ENCODE measurements around the gene ATXN2L.
"Not testable (repeated sequence)": the region's sequence is repeated elsewhere in the genome, so short reads cannot be mapped to it uniquely, and the experiment has no call there.

ATXN2L gene

DNA sequence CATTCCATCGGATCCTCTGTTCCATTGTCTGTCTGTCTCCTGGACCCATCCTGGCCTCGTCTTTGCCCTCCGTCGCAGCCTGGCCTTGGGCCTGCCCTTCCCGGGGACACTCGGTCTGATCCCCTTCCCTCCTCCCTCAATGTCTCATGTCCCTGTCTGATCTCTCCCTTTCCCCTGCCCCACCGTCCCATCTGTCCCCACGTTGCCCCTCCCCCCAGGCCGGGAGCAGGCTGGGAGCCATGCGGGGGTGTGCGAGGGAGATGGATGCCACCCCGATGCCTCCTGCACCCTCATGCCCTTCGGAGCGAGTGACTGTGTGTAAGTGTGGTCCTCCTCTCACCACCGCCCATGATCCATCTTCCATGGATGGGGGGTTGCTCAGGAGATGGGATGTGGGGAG, 50.2 kb downstream of the ATXN2L start:
- no peak for DNase-seq (ENCODE audit: low spot score)

DNA sequence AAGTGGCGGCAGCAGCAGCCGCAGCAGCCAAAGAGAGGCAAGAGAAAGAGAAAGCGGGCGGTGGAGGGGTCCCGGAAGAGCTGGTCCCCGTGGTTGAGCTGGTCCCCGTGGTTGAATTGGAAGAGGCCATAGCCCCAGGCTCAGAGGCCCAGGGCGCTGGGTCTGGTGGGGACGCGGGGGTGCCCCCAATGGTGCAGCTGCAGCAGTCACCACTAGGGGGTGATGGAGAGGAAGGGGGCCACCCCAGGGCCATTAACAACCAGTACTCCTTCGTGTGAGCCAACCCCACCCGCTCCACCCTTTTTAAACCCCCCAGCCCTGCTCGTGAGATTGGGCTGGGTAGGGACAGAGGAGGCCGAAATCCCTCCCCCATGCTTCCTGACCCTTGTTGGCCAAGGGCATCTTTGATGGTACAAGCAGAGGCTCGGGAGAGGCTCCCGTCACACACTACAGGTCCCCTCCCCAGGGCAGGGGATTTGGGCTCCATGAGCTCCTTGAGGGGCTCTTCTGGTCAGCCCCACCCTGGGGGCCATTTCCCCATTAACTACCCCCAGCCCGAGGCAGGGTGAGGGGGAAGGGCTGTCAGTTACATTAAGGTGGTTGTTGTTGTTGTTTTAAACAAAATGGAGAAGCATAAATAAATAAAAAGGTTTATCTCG, 50.9 kb downstream of the ATXN2L start:
- DNase-seq (ENCODE audit: low spot score) = no peak

DNA sequence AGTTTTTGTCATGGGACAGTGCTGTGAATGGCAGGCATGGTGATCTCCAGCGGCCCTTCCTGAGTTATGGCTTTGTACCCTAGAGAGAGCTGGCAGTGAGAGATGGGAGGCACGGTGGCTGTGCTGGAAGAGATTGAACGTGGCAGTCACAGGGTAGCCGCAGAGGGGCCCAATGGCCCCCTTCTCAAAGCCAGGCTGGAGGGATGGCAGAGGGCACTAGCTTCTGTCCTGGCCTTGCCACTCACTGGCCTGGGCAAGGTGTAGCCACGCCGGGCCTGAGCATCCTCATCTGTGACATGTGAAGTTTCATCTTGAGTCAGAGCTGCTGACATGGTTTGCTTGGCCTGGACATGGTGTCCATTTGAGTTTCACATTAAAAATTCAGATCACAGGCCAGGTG, 51.6 kb downstream of the ATXN2L start:
- no peak for DNase-seq (ENCODE audit: low spot score)

DNA sequence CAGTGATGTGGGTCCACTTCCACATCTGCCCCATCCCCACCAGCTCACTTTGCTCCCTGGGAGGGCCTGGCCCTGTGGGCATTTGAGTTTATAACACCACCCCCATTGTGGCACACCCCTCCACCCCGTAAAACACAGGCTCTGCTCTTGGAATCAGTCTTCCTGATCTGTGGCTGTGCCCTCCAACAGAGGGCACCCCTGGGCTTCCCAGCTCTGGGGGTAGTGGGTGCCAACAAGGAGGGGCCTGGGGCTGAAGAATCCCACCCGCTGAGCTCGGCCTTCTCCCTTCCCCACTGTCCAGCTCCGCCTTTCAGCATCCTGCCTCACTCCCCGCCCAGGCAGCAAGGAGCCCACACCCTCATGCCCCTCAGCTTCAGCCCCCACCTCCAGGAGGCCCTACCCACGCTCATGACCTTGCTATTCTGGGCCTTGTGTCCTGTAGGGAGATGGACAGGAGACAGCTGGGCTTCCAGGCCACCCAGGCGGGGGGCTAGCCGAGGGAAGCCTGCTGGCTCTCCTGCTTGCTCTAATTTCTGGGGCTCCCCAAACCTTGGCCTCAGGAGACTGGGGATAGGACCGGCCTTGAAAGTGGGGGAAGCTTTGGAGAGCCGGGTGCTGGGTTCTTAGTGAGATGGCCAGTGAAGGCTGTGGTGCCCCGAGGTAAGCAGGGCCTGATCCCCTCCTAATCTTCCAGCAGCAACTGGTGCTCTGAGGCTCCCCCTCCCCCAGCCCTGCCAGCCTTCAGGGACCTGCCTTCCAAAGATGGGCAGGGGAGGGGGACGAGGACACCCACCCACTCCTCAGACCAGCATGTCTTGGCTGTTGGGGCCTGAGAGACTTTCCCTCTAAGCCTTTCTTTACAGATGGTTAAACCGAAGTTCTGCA, 52.6 kb downstream of the ATXN2L start:
- no peak for DNase-seq (ENCODE audit: low spot score)

DNA sequence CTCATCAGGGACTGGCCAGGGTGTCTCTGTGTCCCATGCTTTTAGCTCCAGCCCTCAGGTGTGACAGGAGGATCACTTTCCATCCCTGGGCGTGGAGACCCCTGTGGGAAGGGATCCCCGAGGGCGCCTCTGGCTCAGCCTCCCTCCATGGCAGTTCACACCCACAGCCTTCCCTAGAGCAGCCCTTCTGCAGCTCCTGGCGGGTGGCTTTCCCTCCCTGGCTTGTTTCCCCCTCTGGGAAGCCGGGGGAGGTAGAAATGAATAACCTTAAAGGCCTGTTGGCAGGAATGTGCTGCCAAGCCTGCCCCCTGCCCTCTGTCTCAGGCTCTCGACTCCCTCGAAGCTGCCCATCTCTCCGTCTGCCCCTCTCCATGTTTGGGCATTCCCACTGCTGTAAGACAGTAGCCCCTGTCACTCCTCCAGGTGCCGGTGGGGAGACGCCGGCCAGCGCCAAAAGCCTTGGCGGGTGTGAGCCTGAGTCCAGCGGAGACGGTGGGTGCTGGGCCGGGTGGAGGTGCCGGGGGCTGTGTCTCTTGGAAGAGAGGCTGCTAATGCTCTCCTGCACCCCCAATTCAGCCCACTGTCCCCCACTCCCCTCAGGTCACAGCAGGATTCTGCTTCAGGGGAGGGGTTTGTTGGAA, 53.3 kb downstream of the ATXN2L start:
- no peak for DNase-seq (ENCODE audit: low spot score)

DNA sequence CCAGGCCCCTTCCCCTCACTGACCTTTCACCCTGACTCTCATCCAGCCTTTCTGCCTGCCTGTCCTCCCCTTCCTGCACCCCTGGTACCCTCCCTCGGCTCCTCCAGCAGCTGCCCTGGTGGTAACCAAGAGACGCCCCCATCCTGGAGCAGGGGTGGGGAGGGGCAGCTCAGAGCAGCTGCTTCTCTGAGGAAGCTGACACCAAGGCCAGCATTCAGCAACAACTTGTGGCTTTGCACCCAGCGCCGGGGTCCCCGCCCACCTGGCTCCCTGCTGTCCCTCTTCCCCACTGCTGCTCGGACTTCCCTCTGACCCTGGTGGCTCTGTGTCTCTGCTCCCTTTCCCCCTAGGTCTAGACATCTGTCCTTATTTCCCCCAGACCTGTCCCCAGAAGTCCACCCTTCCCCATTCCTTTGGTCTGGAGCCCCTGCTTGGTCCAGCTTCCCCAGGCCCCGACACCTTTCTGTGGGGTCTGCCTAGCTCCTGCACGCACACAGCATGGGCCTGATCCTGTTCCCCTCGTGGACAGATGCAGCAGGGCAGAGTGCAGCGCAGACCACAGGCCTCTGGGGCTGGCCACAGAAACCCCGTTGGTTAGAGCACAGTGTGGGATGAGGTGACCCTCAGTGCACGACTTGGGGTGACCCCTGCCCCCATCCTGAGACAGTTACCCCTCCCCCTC, 54.3 kb downstream of the ATXN2L start:
- DNase-seq (ENCODE audit: low spot score) = no peak

DNA sequence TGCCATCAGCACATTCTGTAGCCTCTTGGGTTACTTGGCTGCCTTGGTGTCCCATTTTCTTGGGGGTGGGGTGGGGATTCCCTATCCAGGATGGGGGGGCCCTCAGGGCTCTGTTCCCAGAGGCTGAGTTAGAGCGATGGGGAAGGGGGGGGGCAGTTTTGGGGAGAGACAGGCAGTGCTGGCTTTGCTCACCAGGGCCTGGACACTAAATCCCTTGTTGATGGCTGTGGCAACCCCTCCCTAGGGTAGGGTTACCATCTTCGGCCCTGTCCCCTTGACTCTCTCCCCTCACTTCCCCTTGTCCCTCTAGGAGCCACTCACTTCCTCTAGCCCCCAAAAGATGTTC, 54.8 kb downstream of the ATXN2L start:
- DNase-seq (ENCODE audit: low spot score) = no peak

DNA sequence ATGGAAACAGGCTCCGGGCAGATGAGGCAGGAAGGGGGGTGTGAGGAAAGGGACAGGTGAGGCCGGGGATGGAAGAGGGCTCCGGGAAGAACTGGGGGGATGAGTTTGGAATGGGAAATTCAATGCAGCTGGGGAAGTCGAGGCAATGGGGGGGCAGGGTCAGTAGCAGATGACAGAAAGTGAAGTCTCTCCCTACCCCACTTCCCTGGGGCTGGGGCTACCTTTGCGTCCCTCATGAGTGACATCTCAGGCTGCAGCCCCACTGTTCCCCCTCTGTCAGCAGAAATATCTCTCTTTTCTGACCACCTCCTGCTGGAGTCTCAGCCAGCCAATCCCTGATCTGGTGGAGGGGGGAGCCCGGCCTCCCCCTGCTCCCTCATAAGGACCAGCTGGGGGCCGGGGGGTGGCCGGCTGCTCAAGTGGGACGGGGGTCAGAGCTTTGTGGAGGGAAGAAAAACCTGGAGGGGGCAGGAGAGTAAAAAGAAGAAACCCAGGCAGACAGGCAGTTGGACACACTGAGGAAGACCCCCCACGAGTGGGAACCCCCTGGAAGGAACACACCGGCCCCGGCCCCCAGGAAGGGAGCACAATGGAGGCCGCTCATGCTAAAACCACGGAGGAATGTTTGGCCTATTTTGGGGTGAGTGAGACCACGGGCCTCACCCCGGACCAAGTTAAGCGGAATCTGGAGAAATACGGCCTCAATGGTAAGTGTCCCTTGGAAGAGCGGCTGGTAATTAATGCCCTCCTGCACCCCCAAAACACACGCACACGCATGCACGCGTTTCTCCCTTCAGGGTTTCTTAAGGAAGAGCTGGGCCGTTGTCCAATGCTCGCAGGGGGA, 55.5 kb downstream of the ATXN2L start, which contains the start of gene ATP2A1:
TSS of gene ATP2A1 (plus strand) at position 406 of the 844 bp plus-strand sequence. CDS start at position 590, 184 bp downstream.
- no peak for DNase-seq (ENCODE audit: low spot score)

DNA sequence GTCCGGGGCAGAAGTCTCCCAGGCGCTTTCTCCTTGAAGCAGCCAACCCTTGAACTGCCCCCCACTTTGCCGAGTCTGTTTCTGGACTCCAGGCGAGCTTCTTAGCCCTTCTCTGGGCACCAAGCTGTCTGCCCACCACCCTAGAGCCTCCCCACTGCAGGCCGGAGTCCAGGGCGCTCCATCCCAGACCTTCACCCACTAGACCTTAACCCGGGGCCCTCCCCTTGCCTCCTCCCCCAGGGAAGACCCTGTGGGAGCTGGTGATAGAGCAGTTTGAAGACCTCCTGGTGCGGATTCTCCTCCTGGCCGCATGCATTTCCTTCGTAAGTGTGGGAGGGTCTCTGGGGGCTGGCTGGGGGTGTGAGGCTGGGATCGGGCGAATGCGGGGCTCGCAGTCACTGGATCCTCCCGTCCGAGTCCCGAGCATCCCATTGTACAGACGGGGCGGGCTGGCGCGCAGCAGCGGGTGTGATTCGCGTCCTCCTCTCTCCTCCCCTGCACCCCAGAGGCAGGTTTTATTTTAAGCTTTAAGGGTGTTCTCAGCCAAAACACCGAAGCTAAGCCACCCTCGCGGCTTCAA, 56.6 kb downstream of the ATXN2L start:
- DNase-seq (ENCODE audit: low spot score) = no peak

DNA sequence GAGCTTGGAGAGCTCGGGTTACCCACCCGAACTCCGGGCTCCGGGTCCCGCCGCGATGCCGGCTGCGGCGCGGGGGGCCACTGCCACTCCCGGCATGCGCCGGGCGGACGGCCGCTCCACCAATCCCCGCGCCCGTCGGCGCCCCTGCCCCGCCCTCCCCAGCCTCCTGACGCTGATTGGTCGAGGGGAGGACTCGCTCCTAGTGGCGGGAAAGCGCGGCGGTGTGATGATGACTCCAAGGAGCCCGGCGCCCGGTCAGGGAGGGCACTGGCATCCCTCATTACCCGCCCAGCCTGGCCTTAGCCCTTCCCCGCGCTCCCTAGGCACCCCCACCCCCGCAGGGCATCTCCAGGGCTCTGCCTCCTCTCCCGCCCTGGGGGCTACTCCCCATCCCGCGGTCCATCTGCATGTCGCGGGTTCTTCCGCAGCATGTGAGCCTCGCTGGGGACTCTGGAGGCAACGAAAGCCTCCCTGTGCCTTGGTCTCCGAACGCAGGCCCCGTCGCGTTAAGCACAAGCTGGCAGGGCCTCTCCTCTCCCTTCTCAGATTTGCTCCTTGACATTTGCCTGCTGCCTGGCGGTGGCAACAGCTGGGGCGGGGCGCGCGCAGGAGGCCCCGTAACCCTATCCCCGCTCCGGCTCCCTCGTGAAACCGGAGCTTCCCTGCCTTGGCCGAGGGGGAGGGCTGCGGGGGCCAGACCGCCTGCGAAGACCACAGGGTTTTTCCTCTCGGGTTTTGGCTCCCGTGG, 57.2 kb downstream of the ATXN2L start:
- peak; percentile 74 for DNase-seq (ENCODE audit: low spot score)

DNA sequence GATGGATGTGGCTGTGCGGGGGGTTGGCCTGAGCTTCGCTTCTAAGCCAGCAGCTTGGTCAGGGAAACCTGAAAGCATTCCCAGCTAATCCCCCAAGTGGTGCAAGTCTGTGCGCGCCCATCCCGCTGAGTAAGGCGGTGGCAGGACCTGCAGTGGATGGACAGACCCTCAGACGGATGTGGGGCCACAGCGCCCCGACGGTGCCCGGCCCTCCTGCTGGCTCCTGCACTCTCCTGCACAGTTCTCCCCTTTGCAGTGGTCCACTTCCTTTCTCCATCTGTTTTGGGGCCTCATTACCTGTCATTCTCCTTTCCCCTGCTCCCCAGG, 57.8 kb downstream of the ATXN2L start:
- no peak for DNase-seq (ENCODE audit: low spot score)

DNA sequence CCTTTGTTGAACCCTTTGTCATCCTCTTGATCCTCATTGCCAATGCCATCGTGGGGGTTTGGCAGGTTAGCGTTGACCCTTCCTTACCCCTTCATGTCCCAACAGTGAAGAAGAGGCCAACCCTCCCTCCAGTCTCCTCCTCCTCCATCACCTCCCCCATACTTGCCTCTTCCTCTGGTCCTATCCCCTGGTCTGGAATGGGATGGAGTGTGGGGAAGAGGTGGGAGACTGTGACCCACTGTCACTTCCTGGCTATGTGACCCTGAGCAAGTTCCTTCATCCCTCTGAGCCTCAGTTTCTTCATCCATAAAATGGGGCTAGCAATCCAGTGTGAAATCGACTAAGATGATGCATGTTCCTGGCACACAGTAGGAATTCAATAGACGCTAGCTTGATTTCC, 58.2 kb downstream of the ATXN2L start:
- no peak for DNase-seq (ENCODE audit: low spot score)

DNA sequence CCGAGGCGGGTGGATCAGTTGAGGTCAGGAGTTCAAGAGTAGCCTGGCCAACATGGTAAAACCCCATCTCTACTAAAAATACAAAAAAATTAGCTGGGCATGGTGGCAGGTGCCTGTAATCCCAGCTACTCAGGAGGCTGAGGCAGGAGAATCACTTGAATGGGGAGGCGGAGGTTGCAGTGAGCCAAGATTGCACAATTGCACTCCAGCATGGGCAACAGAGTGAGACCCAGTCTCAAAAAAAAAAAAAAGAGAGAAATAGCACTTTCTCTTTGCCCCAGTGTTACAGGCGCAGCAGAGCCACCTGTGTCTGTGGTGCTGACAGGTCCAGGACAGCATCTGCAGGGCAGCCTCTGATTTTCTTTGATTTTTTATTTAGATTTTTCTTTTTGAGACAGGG, 58.8 kb downstream of the ATXN2L start:
- not testable (repeated sequence) for DNase-seq (ENCODE audit: low spot score)

DNA sequence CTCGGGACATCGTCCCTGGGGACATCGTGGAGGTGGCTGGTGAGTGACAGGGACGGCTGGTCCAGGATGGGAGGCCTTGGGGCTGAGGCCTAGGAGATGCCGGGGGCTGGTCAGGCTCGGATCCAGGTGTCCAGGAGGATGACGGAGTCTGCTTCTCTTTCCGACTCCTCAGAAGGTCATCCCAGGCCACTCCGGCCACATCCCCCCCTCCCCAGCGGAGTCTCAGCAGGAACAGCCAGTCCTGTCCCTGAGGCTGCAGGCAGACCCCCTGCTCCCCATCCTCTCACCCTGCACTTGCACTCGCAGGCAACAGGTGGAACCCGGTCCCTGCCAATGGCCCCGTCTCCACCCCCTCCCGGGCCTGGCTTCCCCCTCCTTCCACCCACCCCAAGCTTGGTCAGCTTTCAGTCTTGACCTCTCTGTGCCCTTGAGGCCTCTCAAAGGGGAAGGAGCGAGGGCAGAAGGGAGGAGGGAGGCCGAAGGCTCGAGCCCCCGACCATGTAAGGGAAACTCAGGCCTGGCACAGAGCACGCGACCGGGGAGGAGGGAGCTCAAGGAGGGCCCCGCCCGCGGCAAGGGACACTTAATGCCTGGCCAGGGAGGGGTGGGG, 59.9 kb downstream of the ATXN2L start:
- no peak for DNase-seq (ENCODE audit: low spot score)

DNA sequence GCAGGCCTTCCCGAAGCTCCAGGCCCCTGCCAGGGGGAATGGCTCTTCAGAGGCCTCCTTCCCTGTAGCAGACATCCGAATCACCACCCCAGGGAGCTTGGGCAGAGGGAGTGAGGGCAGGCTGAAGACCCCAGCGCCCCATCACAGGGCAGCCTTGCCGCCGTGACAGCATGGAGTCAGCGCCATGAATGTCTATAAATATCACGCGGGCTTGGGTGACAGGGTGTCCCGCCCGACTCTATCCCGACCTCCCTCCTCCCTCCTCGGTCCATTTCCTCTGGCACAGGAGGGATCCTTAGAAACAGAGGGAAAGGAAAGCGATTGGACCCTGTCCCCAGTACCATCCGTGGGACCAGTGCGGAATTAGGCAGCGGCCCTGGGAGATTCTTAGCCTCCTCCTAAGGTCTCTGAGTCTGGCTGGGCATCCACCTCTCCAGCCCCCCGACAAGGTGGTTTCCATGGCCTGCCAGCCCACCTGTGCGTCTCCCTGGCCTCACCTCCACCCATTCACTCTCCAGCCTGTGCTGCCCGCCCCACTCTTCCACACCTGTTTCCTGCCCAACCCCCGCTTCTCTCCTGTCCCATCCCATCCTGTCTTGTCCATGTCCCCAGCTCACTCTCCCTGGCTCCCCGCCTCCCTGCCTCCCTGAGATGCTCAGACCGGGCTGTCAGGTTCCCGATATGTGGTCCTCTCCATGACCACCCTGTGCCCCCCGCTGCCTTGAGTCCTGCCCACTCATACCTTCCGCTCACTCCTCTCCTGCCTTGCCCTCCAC, 60.6 kb downstream of the ATXN2L start:
- DNase-seq (ENCODE audit: low spot score) = no peak

DNA sequence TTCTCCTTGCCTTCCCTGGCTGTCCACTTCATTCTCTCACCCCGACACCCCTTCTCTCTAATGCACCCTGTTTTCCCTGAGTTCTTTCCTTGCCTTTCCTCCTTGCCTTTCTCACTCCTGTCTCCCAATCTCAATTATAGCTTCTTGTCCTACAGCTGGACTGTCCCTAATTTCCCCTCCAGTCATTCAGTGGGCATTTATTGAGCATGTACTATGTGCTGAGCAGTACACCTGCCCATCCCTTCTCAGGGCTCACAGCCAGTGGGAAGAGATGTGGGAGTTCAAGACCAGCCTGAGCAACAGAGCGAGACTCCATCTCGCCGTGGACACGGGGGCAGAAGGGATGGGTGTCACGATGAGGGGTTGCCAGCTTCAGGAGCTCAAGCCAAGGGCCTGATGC, 61.2 kb downstream of the ATXN2L start:
- no peak for DNase-seq (ENCODE audit: low spot score)

All from SW480 (cell line).